ENCODE results near the gene DTNA.

The DTNA gene

DNA sequence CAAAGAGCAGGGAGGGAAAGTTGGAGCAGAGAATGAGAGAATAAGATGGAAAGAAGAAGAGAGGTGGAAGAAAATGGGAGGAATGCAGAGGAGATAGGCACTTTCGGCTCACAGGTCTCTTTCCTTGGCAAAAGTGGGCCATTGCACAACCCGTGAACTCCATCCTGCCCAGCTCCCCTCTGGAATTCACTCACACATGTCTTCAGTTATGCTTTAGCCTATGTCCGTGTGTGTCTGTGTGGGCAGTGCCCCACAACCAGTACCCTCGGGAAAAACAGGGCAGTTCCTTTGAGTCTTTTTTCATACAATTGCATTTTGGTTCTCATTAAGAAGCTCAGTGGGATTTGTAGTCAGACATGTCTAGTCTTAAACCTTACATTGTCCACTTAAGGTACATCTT is 34.5 kb downstream of the DTNA start:
- H3K27ac ChIP-seq (ENCODE audit: low read length): no peak overlapping the region
- H3K27me3 ChIP-seq (replicated peaks; ENCODE audit: insufficient read depth, low read length): no peaks in the 10 kb centered on the region
- H3K9me2 ChIP-seq (replicated peaks; ENCODE audit: insufficient read depth, low read length): no peaks in the 10 kb centered on the region
- no peak overlapping the region for H3K9ac ChIP-seq (ENCODE audit: low read length)
- H3K4me1 ChIP-seq (ENCODE audit: low read length): no peaks in the 10 kb centered on the region
- H3K79me2 ChIP-seq (ENCODE audit: low read length): no peaks in the 10 kb centered on the region
- H4K20me1 ChIP-seq (ENCODE audit: insufficient read depth, low read length): no peaks in the 10 kb centered on the region
- no peaks in the 10 kb centered on the region for H3K36me3 ChIP-seq (replicated peaks; ENCODE audit: insufficient read depth, low read length)
- DNase-seq: no peak
- no peaks in the 10 kb centered on the region for H3K9me3 ChIP-seq (replicated peaks; ENCODE audit: insufficient read depth, low read length)
- H2AFZ ChIP-seq (ENCODE audit: low read length): no peak overlapping the region
- no peaks in the 10 kb centered on the region for H3F3A ChIP-seq (ENCODE audit: insufficient read depth, low read length)
- H3K4me2 ChIP-seq (ENCODE audit: low read depth, low read length): no peak overlapping the region
- TF ChIP-seq EZH2phosphoT487 (IDR thresholded peaks at IDR 0.05; ENCODE audit: low read length): no peak
- TF ChIP-seq EZH2 (optimal IDR thresholded peaks at IDR 0.05; ENCODE audit: low read depth, low read length): no peak
- TF ChIP-seq, protein P1, sequence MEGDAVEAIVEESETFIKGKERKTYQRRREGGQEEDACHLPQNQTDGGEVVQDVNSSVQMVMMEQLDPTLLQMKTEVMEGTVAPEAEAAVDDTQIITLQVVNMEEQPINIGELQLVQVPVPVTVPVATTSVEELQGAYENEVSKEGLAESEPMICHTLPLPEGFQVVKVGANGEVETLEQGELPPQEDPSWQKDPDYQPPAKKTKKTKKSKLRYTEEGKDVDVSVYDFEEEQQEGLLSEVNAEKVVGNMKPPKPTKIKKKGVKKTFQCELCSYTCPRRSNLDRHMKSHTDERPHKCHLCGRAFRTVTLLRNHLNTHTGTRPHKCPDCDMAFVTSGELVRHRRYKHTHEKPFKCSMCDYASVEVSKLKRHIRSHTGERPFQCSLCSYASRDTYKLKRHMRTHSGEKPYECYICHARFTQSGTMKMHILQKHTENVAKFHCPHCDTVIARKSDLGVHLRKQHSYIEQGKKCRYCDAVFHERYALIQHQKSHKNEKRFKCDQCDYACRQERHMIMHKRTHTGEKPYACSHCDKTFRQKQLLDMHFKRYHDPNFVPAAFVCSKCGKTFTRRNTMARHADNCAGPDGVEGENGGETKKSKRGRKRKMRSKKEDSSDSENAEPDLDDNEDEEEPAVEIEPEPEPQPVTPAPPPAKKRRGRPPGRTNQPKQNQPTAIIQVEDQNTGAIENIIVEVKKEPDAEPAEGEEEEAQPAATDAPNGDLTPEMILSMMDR (IDR thresholded peaks at IDR 0.05; ENCODE audit: low read length): no peak
- no peak overlapping the region for H3K4me3 ChIP-seq (ENCODE audit: low read length)

DNA sequence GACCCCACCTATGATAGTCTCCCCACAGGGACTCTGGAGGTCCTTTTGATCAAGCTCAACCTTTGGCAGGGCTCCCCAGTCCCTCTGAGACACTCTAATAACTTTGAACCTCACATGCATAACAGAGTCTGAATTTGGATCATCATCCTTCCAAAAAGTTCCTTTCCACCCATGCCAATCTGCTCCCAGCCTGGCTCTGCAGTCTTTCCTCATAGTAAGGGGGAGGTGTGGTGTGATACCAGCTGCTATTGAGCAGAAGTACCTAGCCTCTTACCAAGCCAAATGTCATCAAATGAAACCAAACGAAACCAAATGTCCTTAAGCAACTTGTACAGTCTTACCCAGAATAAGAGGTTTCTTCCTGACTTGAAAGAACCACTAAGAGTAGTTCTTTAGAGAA is 36.5 kb downstream of the DTNA start:
- H3K4me1 ChIP-seq (ENCODE audit: low read length): no peaks in the 10 kb centered on the region
- no peaks in the 10 kb centered on the region for H4K20me1 ChIP-seq (ENCODE audit: insufficient read depth, low read length)
- H3K9me2 ChIP-seq (replicated peaks; ENCODE audit: insufficient read depth, low read length): no peaks in the 10 kb centered on the region
- H3K27me3 ChIP-seq (replicated peaks; ENCODE audit: insufficient read depth, low read length): no peaks in the 10 kb centered on the region
- H3K79me2 ChIP-seq (ENCODE audit: low read length): no peaks in the 10 kb centered on the region
- no peak overlapping the region for H3K4me2 ChIP-seq (ENCODE audit: low read depth, low read length)
- H2AFZ ChIP-seq (ENCODE audit: low read length): no peak overlapping the region
- H3K4me3 ChIP-seq (ENCODE audit: low read length): no peak overlapping the region
- TF ChIP-seq EZH2phosphoT487 (IDR thresholded peaks at IDR 0.05; ENCODE audit: low read length): no peak
- TF ChIP-seq EZH2 (optimal IDR thresholded peaks at IDR 0.05; ENCODE audit: low read depth, low read length): no peak
- TF ChIP-seq, protein P1 (IDR thresholded peaks at IDR 0.05; ENCODE audit: low read length): no peak
- no peaks in the 10 kb centered on the region for H3K9me3 ChIP-seq (replicated peaks; ENCODE audit: insufficient read depth, low read length)
- H3F3A ChIP-seq (ENCODE audit: insufficient read depth, low read length): no peaks in the 10 kb centered on the region
- no peaks in the 10 kb centered on the region for H3K36me3 ChIP-seq (replicated peaks; ENCODE audit: insufficient read depth, low read length)
- no peak for DNase-seq
- H3K27ac ChIP-seq (ENCODE audit: low read length): no peak overlapping the region
- no peak overlapping the region for H3K9ac ChIP-seq (ENCODE audit: low read length)

DNA sequence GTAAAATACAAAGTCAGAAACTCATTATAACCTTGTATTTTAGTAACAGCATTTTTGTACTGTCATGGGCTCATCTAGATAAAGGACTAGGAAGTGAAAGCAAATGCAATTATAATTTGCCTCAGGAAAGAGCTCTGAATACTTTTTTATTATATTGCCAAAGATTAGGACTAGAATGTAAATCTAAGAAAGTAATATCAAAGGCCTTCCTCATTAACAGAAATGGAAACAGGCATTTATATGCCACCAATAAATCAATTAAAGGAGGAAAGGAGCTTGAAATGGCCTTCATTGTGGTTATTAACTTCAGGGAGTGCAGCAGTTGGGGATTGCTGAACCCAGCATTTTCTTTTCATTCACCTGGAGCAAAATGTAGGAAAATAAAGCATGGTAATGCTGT is 39.6 kb downstream of the DTNA start:
- no peaks in the 10 kb centered on the region for H3K27me3 ChIP-seq (replicated peaks; ENCODE audit: insufficient read depth, low read length)
- H3F3A ChIP-seq (ENCODE audit: insufficient read depth, low read length): no peaks in the 10 kb centered on the region
- H3K36me3 ChIP-seq (replicated peaks; ENCODE audit: insufficient read depth, low read length): no peaks in the 10 kb centered on the region
- no peak overlapping the region for H3K27ac ChIP-seq (ENCODE audit: low read length)
- H3K9me2 ChIP-seq (replicated peaks; ENCODE audit: insufficient read depth, low read length): no peaks in the 10 kb centered on the region
- TF ChIP-seq, protein P1 (IDR thresholded peaks at IDR 0.05; ENCODE audit: low read length): no peak
- no peak for TF ChIP-seq EZH2phosphoT487 (IDR thresholded peaks at IDR 0.05; ENCODE audit: low read length)
- H3K4me1 ChIP-seq (ENCODE audit: low read length): no peaks in the 10 kb centered on the region
- no peak overlapping the region for H2AFZ ChIP-seq (ENCODE audit: low read length)
- H3K4me2 ChIP-seq (ENCODE audit: low read depth, low read length): no peak overlapping the region
- no peaks in the 10 kb centered on the region for H4K20me1 ChIP-seq (ENCODE audit: insufficient read depth, low read length)
- H3K79me2 ChIP-seq (ENCODE audit: low read length): no peaks in the 10 kb centered on the region
- no peak overlapping the region for H3K9ac ChIP-seq (ENCODE audit: low read length)
- no peak overlapping the region for H3K4me3 ChIP-seq (ENCODE audit: low read length)
- no peak for DNase-seq
- H3K9me3 ChIP-seq (replicated peaks; ENCODE audit: insufficient read depth, low read length): no peaks in the 10 kb centered on the region

Measured in MM.1S (cell line).